ENCODE results near the gene THSD1. TPM values are rescaled to one million over a fixed set of nuclear protein-coding genes. Genes with fewer than 3 reads are reported as not detected.

The THSD1 gene
- total RNA-seq, 1 experiment from 2014 or later, result 3.3 TPM

DNA sequence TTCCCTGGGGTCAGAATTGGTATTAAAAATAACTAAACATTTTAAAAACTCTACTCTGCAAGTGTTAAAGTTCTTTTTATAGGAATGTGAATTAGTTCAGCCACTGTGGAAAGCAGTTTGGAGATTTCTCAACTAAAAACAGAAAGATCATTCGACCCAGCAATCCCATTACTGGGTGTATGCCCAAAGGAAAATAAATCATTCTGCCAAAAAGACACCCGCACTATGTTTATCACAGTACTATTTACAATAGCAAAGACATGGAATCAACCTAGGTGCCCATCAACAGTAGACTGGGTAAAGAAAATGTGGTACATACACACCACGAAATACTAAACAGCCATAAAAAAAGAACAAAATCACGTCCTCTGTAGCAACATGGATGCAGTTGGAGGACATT is 657 bp upstream of the THSD1 start:
- Histone ChIP-seq H3K27ac (ENCODE audit: low read length) (no peak overlapping the region), H3K27me3 (ENCODE audit: control insufficient read depth, insufficient read depth, low read length) (no peaks in the 10 kb centered on the region), H3K9me3 (ENCODE audit: control insufficient read depth, insufficient read depth, low read depth, low read length) (no peaks in the 10 kb centered on the region), H3K4me3 (ENCODE audit: low read depth in 2 of 2, low read length in 2 of 2) (peak overlapping the region; percentile 61; a peak in 3 of 4 replicates), H3K36me3 (ENCODE audit: control insufficient read depth, insufficient read depth, low read length) (no peaks in the 10 kb centered on the region; the same call in 1 of the 2 replicates), H3K4me1 (ENCODE audit: control insufficient read depth, insufficient read depth, low read length) (no peaks in the 10 kb centered on the region)
- BruUV-seq (replicated peaks), result no TSS peak
- ChIA-PET CTCF (no interaction called here), POLR2A (no interaction called here)
- DNase-seq (ENCODE audit: low read depth, low spot score) (no peak), ATAC-seq (no peak)
- in situ Hi-C loops (cut with HindIII; ENCODE audit: low pct_unique_long_range_greater_than_20kb, low sequenced_read_pairs), result no loop called here
- TF ChIP-seq SIN3A (IDR thresholded peaks at IDR 0.05; ENCODE audit: borderline replicate concordance, insufficient read depth, low read depth, low read length), result no peak
- intact Hi-C loops (cut with micrococcal nuclease; ENCODE audit: unreplicated experiment), result no loop called here

DNA sequence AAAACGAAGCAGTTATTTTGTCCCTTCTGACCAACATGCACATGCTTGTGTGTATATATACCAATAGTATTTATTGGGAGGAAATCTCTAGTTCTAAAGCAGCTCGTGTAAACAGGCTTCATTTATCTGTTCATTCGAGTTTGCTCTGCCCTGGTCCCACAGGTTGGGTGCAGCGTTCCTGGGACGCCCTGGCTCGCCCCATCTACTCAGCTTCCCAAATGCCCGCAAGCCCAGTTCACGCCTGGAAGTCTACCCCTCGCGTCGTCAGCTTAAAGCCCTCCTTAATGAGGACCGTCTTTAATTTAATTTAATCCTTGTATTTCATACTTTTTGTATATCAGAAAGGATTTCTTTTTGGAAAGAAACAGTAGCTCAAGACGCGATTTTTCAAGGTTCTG is 604 bp downstream of the THSD1 start:
- ChIA-PET CTCF (no interaction called here), POLR2A (no interaction called here)
- no peaks in the 10 kb centered on the region for H3K27me3 ChIP-seq (ENCODE audit: control insufficient read depth, insufficient read depth, low read length)
- TF ChIP-seq, protein P1, sequence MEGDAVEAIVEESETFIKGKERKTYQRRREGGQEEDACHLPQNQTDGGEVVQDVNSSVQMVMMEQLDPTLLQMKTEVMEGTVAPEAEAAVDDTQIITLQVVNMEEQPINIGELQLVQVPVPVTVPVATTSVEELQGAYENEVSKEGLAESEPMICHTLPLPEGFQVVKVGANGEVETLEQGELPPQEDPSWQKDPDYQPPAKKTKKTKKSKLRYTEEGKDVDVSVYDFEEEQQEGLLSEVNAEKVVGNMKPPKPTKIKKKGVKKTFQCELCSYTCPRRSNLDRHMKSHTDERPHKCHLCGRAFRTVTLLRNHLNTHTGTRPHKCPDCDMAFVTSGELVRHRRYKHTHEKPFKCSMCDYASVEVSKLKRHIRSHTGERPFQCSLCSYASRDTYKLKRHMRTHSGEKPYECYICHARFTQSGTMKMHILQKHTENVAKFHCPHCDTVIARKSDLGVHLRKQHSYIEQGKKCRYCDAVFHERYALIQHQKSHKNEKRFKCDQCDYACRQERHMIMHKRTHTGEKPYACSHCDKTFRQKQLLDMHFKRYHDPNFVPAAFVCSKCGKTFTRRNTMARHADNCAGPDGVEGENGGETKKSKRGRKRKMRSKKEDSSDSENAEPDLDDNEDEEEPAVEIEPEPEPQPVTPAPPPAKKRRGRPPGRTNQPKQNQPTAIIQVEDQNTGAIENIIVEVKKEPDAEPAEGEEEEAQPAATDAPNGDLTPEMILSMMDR (IDR thresholded peaks at IDR 0.05), result no peak
- TF ChIP-seq SIN3A (IDR thresholded peaks at IDR 0.05; ENCODE audit: borderline replicate concordance, insufficient read depth, low read depth, low read length) (no peak), POLR2AphosphoS5 (IDR thresholded peaks at IDR 0.05; ENCODE audit: low read depth, low read length) (no peak), TCF7L2 (IDR thresholded peaks at IDR 0.05; ENCODE audit: low read depth, low read length) (no peak)
- TF ChIP-seq, protein P2, sequence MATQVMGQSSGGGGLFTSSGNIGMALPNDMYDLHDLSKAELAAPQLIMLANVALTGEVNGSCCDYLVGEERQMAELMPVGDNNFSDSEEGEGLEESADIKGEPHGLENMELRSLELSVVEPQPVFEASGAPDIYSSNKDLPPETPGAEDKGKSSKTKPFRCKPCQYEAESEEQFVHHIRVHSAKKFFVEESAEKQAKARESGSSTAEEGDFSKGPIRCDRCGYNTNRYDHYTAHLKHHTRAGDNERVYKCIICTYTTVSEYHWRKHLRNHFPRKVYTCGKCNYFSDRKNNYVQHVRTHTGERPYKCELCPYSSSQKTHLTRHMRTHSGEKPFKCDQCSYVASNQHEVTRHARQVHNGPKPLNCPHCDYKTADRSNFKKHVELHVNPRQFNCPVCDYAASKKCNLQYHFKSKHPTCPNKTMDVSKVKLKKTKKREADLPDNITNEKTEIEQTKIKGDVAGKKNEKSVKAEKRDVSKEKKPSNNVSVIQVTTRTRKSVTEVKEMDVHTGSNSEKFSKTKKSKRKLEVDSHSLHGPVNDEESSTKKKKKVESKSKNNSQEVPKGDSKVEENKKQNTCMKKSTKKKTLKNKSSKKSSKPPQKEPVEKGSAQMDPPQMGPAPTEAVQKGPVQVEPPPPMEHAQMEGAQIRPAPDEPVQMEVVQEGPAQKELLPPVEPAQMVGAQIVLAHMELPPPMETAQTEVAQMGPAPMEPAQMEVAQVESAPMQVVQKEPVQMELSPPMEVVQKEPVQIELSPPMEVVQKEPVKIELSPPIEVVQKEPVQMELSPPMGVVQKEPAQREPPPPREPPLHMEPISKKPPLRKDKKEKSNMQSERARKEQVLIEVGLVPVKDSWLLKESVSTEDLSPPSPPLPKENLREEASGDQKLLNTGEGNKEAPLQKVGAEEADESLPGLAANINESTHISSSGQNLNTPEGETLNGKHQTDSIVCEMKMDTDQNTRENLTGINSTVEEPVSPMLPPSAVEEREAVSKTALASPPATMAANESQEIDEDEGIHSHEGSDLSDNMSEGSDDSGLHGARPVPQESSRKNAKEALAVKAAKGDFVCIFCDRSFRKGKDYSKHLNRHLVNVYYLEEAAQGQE (IDR thresholded peaks at IDR 0.05; ENCODE audit: insufficient read depth in 1 of 2, low read depth in 2 of 2, low read length in 1 of 2), result no peak
- peak overlapping the region; percentile 63 for H3K27ac ChIP-seq (ENCODE audit: low read length)
- H3K4me3 ChIP-seq (ENCODE audit: low read depth in 2 of 2, low read length in 2 of 2), result peak overlapping the region; percentile 61
- in situ Hi-C loops (cut with HindIII; ENCODE audit: low pct_unique_long_range_greater_than_20kb, low sequenced_read_pairs) (no loop called here), intact Hi-C loops (cut with micrococcal nuclease; ENCODE audit: unreplicated experiment) (no loop called here)
- no peaks in the 10 kb centered on the region for H3K36me3 ChIP-seq (ENCODE audit: control insufficient read depth, insufficient read depth, low read length)
- DNase-seq (ENCODE audit: low read depth, low spot score) (no peak), ATAC-seq (peak; percentile 60)
- no TSS peak for BruUV-seq (replicated peaks)
- H3K4me1 ChIP-seq (ENCODE audit: control insufficient read depth, insufficient read depth, low read length), result no peaks in the 10 kb centered on the region
- no peaks in the 10 kb centered on the region for H3K9me3 ChIP-seq (ENCODE audit: control insufficient read depth, insufficient read depth, low read depth, low read length)

DNA sequence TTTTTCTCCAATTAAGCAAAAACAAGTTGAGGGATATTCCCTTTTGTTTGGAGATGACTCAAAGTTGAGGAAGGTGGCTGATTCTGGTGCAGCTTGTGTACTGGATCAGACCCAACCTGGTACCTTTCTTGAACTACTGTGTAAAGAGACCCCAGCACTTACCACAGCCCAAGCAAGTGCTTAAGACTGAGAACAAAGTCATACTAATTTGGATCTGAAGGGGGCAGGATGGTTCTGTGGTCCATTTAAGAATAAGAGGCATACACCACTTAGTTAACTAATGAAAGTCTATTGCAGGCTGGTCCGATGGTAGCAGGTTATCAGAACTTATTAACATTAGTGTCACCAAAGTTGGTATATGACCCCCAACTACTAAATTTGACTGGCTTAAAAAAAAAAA is 6.3 kb downstream of the THSD1 start:
- Histone ChIP-seq H3K4me1 (ENCODE audit: control insufficient read depth, insufficient read depth, low read length) (no peaks in the 10 kb centered on the region), H3K4me3 (ENCODE audit: low read depth in 2 of 2, low read length in 2 of 2) (no peak overlapping the region), H3K36me3 (ENCODE audit: control insufficient read depth, insufficient read depth, low read length) (no peaks in the 10 kb centered on the region), H3K27me3 (ENCODE audit: control insufficient read depth, insufficient read depth, low read length) (no peaks in the 10 kb centered on the region), H3K27ac (ENCODE audit: low read length) (no peak overlapping the region), H3K9me3 (ENCODE audit: control insufficient read depth, insufficient read depth, low read depth, low read length) (no peaks in the 10 kb centered on the region)
- ATAC-seq (no peak), DNase-seq (ENCODE audit: low read depth, low spot score) (no peak)
- TF ChIP-seq SIN3A (IDR thresholded peaks at IDR 0.05; ENCODE audit: borderline replicate concordance, insufficient read depth, low read depth, low read length) (no peak), TCF7L2 (IDR thresholded peaks at IDR 0.05; ENCODE audit: low read depth, low read length) (no peak), POLR2AphosphoS5 (IDR thresholded peaks at IDR 0.05; ENCODE audit: low read depth, low read length) (no peak)
- TF ChIP-seq, protein P2 (IDR thresholded peaks at IDR 0.05; ENCODE audit: insufficient read depth in 1 of 2, low read depth in 2 of 2, low read length in 1 of 2), result no peak
- TF ChIP-seq, protein P1 (IDR thresholded peaks at IDR 0.05), result no peak; the same call in 1 of the 2 replicates
- intact Hi-C loops (cut with micrococcal nuclease; ENCODE audit: unreplicated experiment), result no loop called here
- CTCF ChIA-PET, result interaction anchor here (0.7 kb wide), 1 partner anchor 25 kb away, joined by 6 read pairs; no protein-coding TSS in a partner anchor
- POLR2A ChIA-PET, result interaction anchor here (0.6 kb wide), 1 partner anchor 47 kb away, joined by 15 read pairs; no protein-coding TSS in a partner anchor
- no TSS peak for BruUV-seq (replicated peaks)
- in situ Hi-C loops (cut with HindIII; ENCODE audit: low pct_unique_long_range_greater_than_20kb, low sequenced_read_pairs), result no loop called here
